ENCODE results near the gene HOXD12. TPM values are rescaled to one million over a fixed set of nuclear protein-coding genes. Genes with fewer than 3 reads are reported as not detected.

The HOXD12 gene
- total RNA-seq, 1 donor from 2014 or later: not detected

- no peak for TF ChIP-seq CTCF (IDR thresholded peaks at IDR 0.05)
- Mint-ChIP-seq H3K27ac (ENCODE audit: unreplicated experiment) (no peak overlapping the region), H3K27me3 (ENCODE audit: low read depth) (peaks cover 69% of the 10 kb centered on the region), H3K4me1 (ENCODE audit: low read depth) (peaks cover 21% of the 10 kb centered on the region), H3K4me3 (ENCODE audit: unreplicated experiment) (no peak overlapping the region), H3K9me3 (ENCODE audit: low read depth) (no peaks in the 10 kb centered on the region), H3K36me3 (ENCODE audit: low read depth) (peaks cover 3% of the 10 kb centered on the region)
- DNase-seq (ENCODE audit: low spot score): no peak
Observed at GRCh38 chr2:176124947-176125771, 25.6 kb downstream of the HOXD12 start.

- H3K4me1 Mint-ChIP-seq (ENCODE audit: low read depth): peaks cover 22% of the 10 kb centered on the region
- no peak overlapping the region for H3K4me3 Mint-ChIP-seq (ENCODE audit: unreplicated experiment)
- DNase-seq (ENCODE audit: low spot score): no peak
- TF ChIP-seq CTCF (IDR thresholded peaks at IDR 0.05): no peak
- H3K27me3 Mint-ChIP-seq (ENCODE audit: low read depth): peaks cover 66% of the 10 kb centered on the region
- peaks cover 3% of the 10 kb centered on the region for H3K36me3 Mint-ChIP-seq (ENCODE audit: low read depth)
- H3K27ac Mint-ChIP-seq (ENCODE audit: unreplicated experiment): no peak overlapping the region
- H3K9me3 Mint-ChIP-seq (ENCODE audit: low read depth): no peaks in the 10 kb centered on the region
Observed at GRCh38 chr2:176125772-176126054, 26.1 kb downstream of the HOXD12 start.

GRCh38 chr2:176126929-176127773 lies 27.6 kb downstream of the HOXD12 start:
- Mint-ChIP-seq H3K36me3 (ENCODE audit: low read depth) (peaks cover 3% of the 10 kb centered on the region), H3K27ac (ENCODE audit: unreplicated experiment) (no peak overlapping the region), H3K27me3 (ENCODE audit: low read depth) (peaks cover 71% of the 10 kb centered on the region), H3K4me3 (ENCODE audit: unreplicated experiment) (no peak overlapping the region), H3K9me3 (ENCODE audit: low read depth) (peaks cover under 1% of the 10 kb centered on the region), H3K4me1 (ENCODE audit: low read depth) (peaks cover 26% of the 10 kb centered on the region)
- peak; percentile 98 for TF ChIP-seq CTCF (IDR thresholded peaks at IDR 0.05)
- DNase-seq (ENCODE audit: low spot score): no peak

GRCh38 chr2:176127774-176128072 lies 28.1 kb downstream of the HOXD12 start:
- Mint-ChIP-seq H3K27ac (ENCODE audit: unreplicated experiment) (no peak overlapping the region), H3K27me3 (ENCODE audit: low read depth) (peaks cover 73% of the 10 kb centered on the region), H3K36me3 (ENCODE audit: low read depth) (peaks cover 3% of the 10 kb centered on the region), H3K9me3 (ENCODE audit: low read depth) (peaks cover 4% of the 10 kb centered on the region), H3K4me3 (ENCODE audit: unreplicated experiment) (no peak overlapping the region), H3K4me1 (ENCODE audit: low read depth) (peaks cover 27% of the 10 kb centered on the region)
- TF ChIP-seq CTCF (IDR thresholded peaks at IDR 0.05): no peak
- no peak for DNase-seq (ENCODE audit: low spot score)

GRCh38 chr2:176128172-176128981 lies 28.8 kb downstream of the HOXD12 start:
- Mint-ChIP-seq H3K27ac (ENCODE audit: unreplicated experiment) (no peak overlapping the region), H3K36me3 (ENCODE audit: low read depth) (peaks cover 3% of the 10 kb centered on the region), H3K4me1 (ENCODE audit: low read depth) (peaks cover 27% of the 10 kb centered on the region), H3K27me3 (ENCODE audit: low read depth) (peaks cover 79% of the 10 kb centered on the region), H3K9me3 (ENCODE audit: low read depth) (peaks cover 4% of the 10 kb centered on the region), H3K4me3 (ENCODE audit: unreplicated experiment) (no peak overlapping the region)
- no peak for DNase-seq (ENCODE audit: low spot score)
- TF ChIP-seq CTCF (IDR thresholded peaks at IDR 0.05): no peak

All from chondrocyte (in vitro differentiated cells).